ENCODE data around the gene FOXO6.

DNA sequence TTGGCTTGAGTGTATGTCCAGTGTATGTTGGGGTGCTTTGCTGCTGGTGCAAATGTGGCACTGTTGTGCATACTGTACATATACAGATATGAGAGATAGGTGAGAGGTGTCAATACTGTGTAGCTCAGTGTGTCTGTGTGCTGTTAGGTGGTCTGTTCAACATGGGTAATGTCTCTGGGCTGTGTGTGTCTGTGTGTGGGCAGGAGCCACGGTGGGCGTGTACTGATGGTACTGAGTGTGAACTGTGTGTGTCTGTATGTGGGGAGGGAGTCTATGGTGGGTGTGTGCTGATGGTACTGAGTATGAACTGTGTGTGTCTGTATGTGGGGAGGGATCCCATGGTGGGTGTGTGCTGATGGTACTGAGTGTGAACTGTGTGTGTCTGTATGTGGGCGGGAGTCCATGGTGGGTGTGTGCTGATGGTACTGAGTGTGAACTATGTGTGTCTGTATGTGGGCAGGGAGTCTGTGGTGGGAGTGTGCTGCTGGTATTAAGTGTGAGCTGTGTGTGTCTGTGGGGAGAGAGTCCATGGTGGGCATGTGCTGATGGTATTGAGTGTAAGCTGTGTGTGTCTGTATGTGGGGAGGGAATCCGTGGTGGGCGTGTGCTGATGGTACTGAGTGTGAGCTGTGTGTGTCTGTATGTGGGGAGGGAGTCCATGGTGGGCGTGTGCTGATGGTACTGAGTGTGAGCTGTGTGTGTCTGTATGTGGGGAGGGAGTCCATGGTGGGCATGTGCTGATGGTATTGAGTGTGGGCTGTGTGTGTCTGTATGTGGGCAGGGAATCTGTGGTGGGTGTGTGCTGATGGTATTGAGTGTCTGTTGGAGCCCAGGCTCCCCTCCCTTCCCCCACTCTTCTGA is 32.2 kb upstream of the FOXO6 start:
- TF ChIP-seq, protein P1, sequence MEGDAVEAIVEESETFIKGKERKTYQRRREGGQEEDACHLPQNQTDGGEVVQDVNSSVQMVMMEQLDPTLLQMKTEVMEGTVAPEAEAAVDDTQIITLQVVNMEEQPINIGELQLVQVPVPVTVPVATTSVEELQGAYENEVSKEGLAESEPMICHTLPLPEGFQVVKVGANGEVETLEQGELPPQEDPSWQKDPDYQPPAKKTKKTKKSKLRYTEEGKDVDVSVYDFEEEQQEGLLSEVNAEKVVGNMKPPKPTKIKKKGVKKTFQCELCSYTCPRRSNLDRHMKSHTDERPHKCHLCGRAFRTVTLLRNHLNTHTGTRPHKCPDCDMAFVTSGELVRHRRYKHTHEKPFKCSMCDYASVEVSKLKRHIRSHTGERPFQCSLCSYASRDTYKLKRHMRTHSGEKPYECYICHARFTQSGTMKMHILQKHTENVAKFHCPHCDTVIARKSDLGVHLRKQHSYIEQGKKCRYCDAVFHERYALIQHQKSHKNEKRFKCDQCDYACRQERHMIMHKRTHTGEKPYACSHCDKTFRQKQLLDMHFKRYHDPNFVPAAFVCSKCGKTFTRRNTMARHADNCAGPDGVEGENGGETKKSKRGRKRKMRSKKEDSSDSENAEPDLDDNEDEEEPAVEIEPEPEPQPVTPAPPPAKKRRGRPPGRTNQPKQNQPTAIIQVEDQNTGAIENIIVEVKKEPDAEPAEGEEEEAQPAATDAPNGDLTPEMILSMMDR (IDR thresholded peaks at IDR 0.05), result no peak
- no peak for TF ChIP-seq POLR2A (IDR thresholded peaks at IDR 0.05)

Data from tibial nerve (tissue), 3 donors.